T-cell (primary cell): Measurements from ENCODE around the gene TGOLN2. TPM values are rescaled to one million over a fixed set of nuclear protein-coding genes. Genes with fewer than 3 reads are reported as not detected.
"Not testable (repeated sequence)": the region's sequence is repeated elsewhere in the genome, so short reads cannot be mapped to it uniquely, and the experiment has no call there.

Source experiments
- ATAC-seq, 4 experiments: fragments of 200-7000 bp in 3 of 4; fragments of 150-1000 bp in 1 of 4; cut with Tn5 transposase; replicated peaks in 1 of 4; 1 replicate in 3 of 4; 2 replicates in 1 of 4; pipeline ENCODE4 v1.10.0; 2021; ENCODE audit warnings: moderate library complexity in 3 of 4, mild to moderate bottlenecking in 2 of 4, moderate number of reproducible peaks in 1 of 4
- CTCF ChIA-PET, 2 donors: fragments of 300-600 bp; sonication (Branson Sonifier 250); formaldehyde crosslinking; loops; one replicate each; lab custom pipeline; 2022; ENCODE audit warnings: antibody characterized with exemption in 2 of 2; lab: Charles Lee
- POLR2A ChIA-PET, 2 donors: fragments of 300-600 bp; sonication (Branson Sonifier 250); formaldehyde crosslinking; loops; one replicate each; lab custom pipeline; 2022; ENCODE audit warnings: antibody characterized with exemption in 2 of 2; lab: Charles Lee
- DNase-seq, 35 experiments: peaks; one replicate each; pipeline versions ENCODE4 v3.0.0 to v3.0.0-alpha.2; 2013 to 2023
- H3K27ac ChIP-seq: one replicate; pipeline ENCODE4 v1.5.1; 2013; ENCODE audit warnings: low read length
- H3K27me3 ChIP-seq, 2 experiments: replicated peaks in 1 of 2; 1 replicate in 1 of 2; 2 replicates in 1 of 2; pipeline versions ENCODE4 v1.6.1 to v1.7.0; 2013; ENCODE audit warnings: low read length in 1 of 2, mixed read lengths in 1 of 2; ENCODE audit not compliant: control insufficient read depth in 2 of 2, insufficient read depth in 2 of 2; ENCODE audit errors: extremely low read depth in 1 of 2
- H3K36me3 ChIP-seq, 2 donors: 1 replicate in 1 of 2; 2 replicates in 1 of 2; pipeline versions ENCODE4 v1.6.1 to v1.7.0; 2013; ENCODE audit warnings: low read length in 1 of 2; ENCODE audit not compliant: control insufficient read depth in 2 of 2, insufficient read depth in 1 of 2; ENCODE audit errors: extremely low read depth in 1 of 2
- H3K4me1 ChIP-seq, 2 experiments: 1 replicate in 1 of 2; 2 replicates in 1 of 2; pipeline versions ENCODE4 v1.6.1 to v1.7.0; 2013; ENCODE audit warnings: low read length in 2 of 2, mixed read lengths in 1 of 2; ENCODE audit not compliant: insufficient read depth in 2 of 2, control insufficient read depth in 1 of 2; ENCODE audit errors: extremely low read depth in 1 of 2
- H3K4me3 ChIP-seq, 2 donors: 1 replicate in 1 of 2; 2 replicates in 1 of 2; pipeline versions ENCODE4 v1.5.1 to v1.7.0; 2013; ENCODE audit warnings: mild to moderate bottlenecking in 2 of 2, low read length in 1 of 2, moderate library complexity in 1 of 2; ENCODE audit not compliant: control insufficient read depth in 1 of 2; ENCODE audit errors: extremely low read depth in 1 of 2
- H3K9me3 ChIP-seq: 2 replicates; pipeline ENCODE4 v1.7.0; 2013
- H3K27ac Mint-ChIP-seq, 2 donors: one replicate each; pipeline ENCODE4 v1.8.0; 2020 to 2021; ENCODE audit warnings: mild to moderate bottlenecking in 2 of 2, mixed read lengths in 2 of 2
- H3K27me3 Mint-ChIP-seq, 2 donors: one replicate each; pipeline ENCODE4 v1.8.0; 2021 to 2022; ENCODE audit warnings: mixed read lengths in 2 of 2
- H3K36me3 Mint-ChIP-seq: one replicate; pipeline ENCODE4 v1.8.0; 2021; ENCODE audit warnings: mixed read lengths
- H3K4me1 Mint-ChIP-seq, 3 donors: one replicate each; pipeline ENCODE4 v1.8.0; 2020 to 2022; ENCODE audit warnings: mixed read lengths in 3 of 3, mild to moderate bottlenecking in 1 of 3
- H3K4me3 Mint-ChIP-seq, 3 donors: one replicate each; pipeline ENCODE4 v1.8.0; 2020 to 2022; ENCODE audit warnings: mild to moderate bottlenecking in 3 of 3, mixed read lengths in 3 of 3, moderate library complexity in 3 of 3
- H3K9me3 Mint-ChIP-seq, 3 donors: one replicate each; pipeline ENCODE4 v1.8.0; 2020 to 2022; ENCODE audit warnings: mixed read lengths in 3 of 3
- WGBS: methylation state at CpG from one replicate; pipeline ENCODE4 v1.1.5; 2013; ENCODE audit warnings: missing lambda C conversion rate; ENCODE audit not compliant: insufficient coverage; 5-methylcytosine and 5-hydroxymethylcytosine counted together
- total RNA-seq, 35 experiments: library from RNA in 6 of 35; stranded (reverse) in 6 of 35; fragments of 120-200 nt in 1 of 35; gene quantifications; one replicate each; pipeline versions ENCODE4 v1.2.1 to v1.2.4 and lab custom pipeline; 2013 to 2026

Gene TGOLN2
- total RNA-seq, 5 donors from 2014 or later (not counting 1 experiment from before 2014, with no cell fraction given) = 142 to 175 (median 161) TPM

DNA sequence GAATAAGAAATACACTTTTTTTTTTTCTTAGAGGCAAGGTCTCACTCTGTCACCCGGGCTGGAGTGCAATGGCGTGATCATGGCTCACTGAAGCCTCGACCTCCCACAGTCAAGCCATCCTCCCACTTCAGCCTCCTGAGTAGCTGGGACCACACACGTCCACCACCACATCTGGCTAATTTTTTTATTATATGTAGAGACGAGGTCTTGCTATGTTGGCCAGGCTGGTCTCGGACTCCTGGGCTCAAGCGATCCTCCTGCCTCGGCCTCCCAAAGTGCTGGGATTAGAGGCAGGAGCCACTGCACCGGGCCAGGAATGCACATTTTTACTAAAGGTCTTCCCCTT is 2.4 kb downstream of the TGOLN2 start:
- Mint-ChIP-seq H3K4me3 (peak overlapping the region; percentile 94 to 99 (median 97)), H3K4me1 (peaks cover 59 to 85% (median 68%) of the 10 kb centered on the region in 3 donors), H3K9me3 (no peaks in the 10 kb centered on the region), H3K27me3 (no peaks in the 10 kb centered on the region), H3K36me3 (peaks cover 58% of the 10 kb centered on the region), H3K27ac (peak overlapping the region; percentile 99 to 100)
- ATAC-seq (no peak), DNase-seq (no peak)
- Histone ChIP-seq H3K4me3 (peak overlapping the region; percentile 84 to 95), H3K4me1 (peaks cover 54 to 55% of the 10 kb centered on the region in 2 experiments), H3K27me3 (no peaks in the 10 kb centered on the region), H3K36me3 (peaks cover 3 to 50% of the 10 kb centered on the region in 2 donors), H3K9me3 (no peaks in the 10 kb centered on the region), H3K27ac (peak overlapping the region; percentile 97)
- ChIA-PET POLR2A (no interaction called here), CTCF (interaction anchor here in 1 of 2 donors (1.0 kb wide), 1 partner anchor 399 kb away, joined by 3 read pairs; no protein-coding TSS in a partner anchor)
- WGBS = 20% methylated on average over 2 of the region's 9 CpGs

DNA sequence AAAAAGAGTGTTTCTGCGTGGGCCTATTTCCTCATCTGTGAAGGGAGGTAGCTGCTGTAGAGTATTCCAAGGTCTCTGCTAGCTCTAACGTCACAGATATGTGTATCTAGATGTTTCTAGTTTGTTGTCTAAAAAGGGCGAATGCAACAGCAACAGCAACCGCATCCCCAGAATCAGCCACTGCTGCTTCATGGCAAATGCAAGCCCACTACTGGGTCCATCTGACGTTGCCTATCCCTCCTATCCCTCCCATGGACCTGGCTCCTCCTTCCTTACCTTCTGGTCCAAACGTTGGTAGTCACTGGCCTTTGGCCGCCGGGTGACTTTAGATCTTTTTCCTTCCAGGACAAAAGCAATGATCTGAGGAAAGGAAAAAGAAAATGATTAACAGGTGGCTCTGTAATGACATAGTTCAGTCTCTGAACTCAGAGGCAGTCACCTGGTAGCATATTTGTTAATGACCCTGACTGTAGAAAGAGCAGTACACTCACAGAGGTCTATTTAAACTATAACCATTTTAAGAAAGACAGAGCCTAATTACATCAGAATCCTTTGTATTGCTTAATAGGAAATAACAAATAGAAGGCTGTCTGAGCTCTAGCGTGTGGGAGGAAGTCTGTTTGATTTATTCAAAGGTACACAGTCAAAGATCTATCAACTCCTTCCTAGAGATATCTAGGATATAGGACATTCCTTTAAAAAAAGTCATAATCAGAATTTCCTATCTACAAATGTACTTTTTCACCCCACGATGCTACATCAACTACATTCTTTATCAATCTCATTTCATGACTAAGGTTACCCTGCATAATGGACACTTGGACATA is 2.9 kb downstream of the TGOLN2 start:
- peaks cover 65 to 91% (median 74%) of the 10 kb centered on the region in 3 donors for H3K4me1 Mint-ChIP-seq
- peak overlapping the region; percentile 84 to 95 for H3K4me3 ChIP-seq
- DNase-seq (no peak), ATAC-seq (no peak)
- no peak overlapping the region for H3K27ac ChIP-seq
- CTCF ChIA-PET = interaction anchor here (0.6 to 1.0 kb wide), 4 partner anchors 9 to 852 kb away, joined by 3 to 4 read pairs (median 4); no protein-coding TSS in a partner anchor
- peaks cover 56 to 61% of the 10 kb centered on the region in 2 experiments for H3K4me1 ChIP-seq
- no peaks in the 10 kb centered on the region for H3K27me3 ChIP-seq
- H3K9me3 ChIP-seq = no peaks in the 10 kb centered on the region
- H3K27me3 Mint-ChIP-seq = no peaks in the 10 kb centered on the region
- WGBS = 10% methylated on average over 4 of the region's 10 CpGs
- H3K27ac Mint-ChIP-seq = peak overlapping the region; percentile 99 to 100
- H3K9me3 Mint-ChIP-seq = no peaks in the 10 kb centered on the region
- peaks cover 64% of the 10 kb centered on the region for H3K36me3 Mint-ChIP-seq
- peaks cover 3 to 56% of the 10 kb centered on the region in 2 donors for H3K36me3 ChIP-seq
- H3K4me3 Mint-ChIP-seq = peak overlapping the region; percentile 94 to 99 (median 97)
- POLR2A ChIA-PET = interaction anchor here (0.5 to 0.6 kb wide), 3 partner anchors 17 to 237 kb away, joined by 3 to 4 read pairs (median 3); no protein-coding TSS in a partner anchor

DNA sequence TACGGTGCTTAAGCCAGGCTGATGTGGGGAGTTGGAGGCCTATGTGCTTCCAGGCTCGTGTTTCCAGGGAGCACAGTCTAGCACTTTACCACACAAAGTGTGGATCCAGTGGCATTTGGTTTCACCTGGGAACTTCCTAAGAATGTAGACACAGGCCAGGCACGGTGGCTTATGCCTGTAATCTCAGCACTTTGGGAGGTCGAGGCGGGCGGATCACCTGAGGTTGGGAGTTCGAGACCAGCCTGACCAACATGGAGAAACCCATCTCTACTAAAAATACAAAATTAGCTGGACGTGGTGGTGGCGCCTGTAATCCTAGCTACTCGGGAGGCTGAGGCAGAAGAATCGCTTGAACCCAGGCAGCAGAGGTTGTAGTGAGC is 3.8 kb downstream of the TGOLN2 start:
- H3K9me3 Mint-ChIP-seq, H3K27me3 Mint-ChIP-seq, ATAC-seq, H3K4me3 ChIP-seq, H3K27me3 ChIP-seq, DNase-seq, H3K9me3 ChIP-seq: not testable (repeated sequence)
- H3K4me1 ChIP-seq = peaks cover 56 to 69% of the 10 kb centered on the region in 2 experiments
- whole genome bisulfite sequencing = 80% methylated on average over 1 of the region's 11 CpGs
- peak overlapping the region; percentile 40 for H3K27ac ChIP-seq
- POLR2A ChIA-PET = interaction anchor here in 1 of 2 donors (0.6 kb wide), 2 partner anchors 16 to 237 kb away, joined by 3 read pairs; no protein-coding TSS in a partner anchor
- H3K4me1 Mint-ChIP-seq = peaks cover 70 to 93% (median 78%) of the 10 kb centered on the region in 3 donors
- H3K36me3 Mint-ChIP-seq = peaks cover 69% of the 10 kb centered on the region
- H3K4me3 Mint-ChIP-seq = peak overlapping the region; percentile 94 to 99 (median 97)
- CTCF ChIA-PET = interaction anchor here (0.6 to 0.7 kb wide), 3 partner anchors 10 to 853 kb away, joined by 3 to 4 read pairs (median 4); no protein-coding TSS in a partner anchor
- peaks cover 3 to 63% of the 10 kb centered on the region in 2 donors for H3K36me3 ChIP-seq
- peak overlapping the region; percentile 81 to 100 for H3K27ac Mint-ChIP-seq

DNA sequence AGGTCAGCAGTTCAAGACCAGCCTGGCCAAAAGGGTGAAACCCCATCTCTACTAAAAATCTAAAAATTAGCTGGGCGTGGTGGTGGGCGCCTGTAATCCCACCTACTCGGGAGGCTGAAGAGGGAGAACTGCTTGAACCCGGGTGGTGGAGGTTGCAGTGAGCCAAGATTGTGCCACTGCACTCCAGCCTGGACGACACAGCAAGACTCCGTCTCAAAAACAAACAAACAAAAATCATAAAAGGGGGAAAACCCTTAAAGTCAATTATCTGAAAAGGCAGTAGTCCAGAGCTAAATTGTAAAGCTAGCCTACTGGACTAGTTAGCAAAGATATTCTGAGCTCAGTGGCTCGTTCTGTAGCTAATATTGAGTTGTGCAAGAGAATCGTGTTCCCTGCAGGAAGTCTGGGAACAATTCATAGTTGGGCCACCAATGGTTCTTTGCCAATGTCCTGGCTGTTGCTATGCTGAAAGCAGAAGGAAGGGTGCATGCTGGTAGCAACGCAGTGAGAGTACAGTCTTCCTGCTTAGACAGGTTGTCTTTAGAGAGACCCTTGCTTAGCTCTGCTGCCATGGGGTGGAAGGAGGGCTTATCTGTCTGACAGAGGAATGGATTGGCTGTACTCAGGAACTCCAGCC is 4.3 kb downstream of the TGOLN2 start:
- DNase-seq (no peak), ATAC-seq (no peak)
- Mint-ChIP-seq H3K27me3 (no peaks in the 10 kb centered on the region), H3K27ac (peak overlapping the region; percentile 81 to 100), H3K4me1 (peaks cover 70 to 93% (median 79%) of the 10 kb centered on the region in 3 donors), H3K9me3 (no peaks in the 10 kb centered on the region), H3K36me3 (peaks cover 74% of the 10 kb centered on the region), H3K4me3 (peak overlapping the region; percentile 94 to 99 (median 97))
- peaks cover 52 to 74% of the 10 kb centered on the region in 2 experiments for H3K4me1 ChIP-seq
- POLR2A ChIA-PET = interaction anchor here (0.5 to 0.6 kb wide), 2 partner anchors 237 to 833 kb away, joined by 3 to 4 read pairs; no protein-coding TSS in a partner anchor
- H3K27ac ChIP-seq = peak overlapping the region; percentile 40
- H3K4me3 ChIP-seq = no peak overlapping the region
- H3K36me3 ChIP-seq = peaks cover 3 to 68% of the 10 kb centered on the region in 2 donors
- no peaks in the 10 kb centered on the region for H3K9me3 ChIP-seq
- CTCF ChIA-PET = interaction anchor here in 1 of 2 donors (0.7 kb wide), 1 partner anchor 14 kb away, joined by 3 read pairs; no protein-coding TSS in a partner anchor
- H3K27me3 ChIP-seq = no peaks in the 10 kb centered on the region
- 68% methylated on average over 4 of the region's 9 CpGs for WGBS

DNA sequence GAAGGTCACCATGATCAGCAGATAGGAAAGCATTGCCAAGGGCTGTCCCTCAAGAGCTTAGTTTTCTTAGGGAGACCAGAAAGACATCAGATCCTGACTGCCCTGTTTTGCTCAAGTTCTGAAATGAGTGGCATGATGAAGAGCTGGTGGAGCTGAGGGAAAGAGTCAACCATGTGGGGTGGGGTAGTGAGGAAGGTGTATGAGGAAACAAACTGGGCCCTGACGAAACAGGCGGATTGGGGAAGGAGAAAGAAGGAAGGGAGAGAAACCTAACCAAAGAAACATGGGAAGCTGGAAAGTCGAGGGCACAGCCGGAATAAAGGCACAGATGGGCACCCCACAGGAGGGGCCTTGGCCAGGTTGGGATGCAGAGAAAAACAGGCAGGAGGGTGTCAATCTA is 8.0 kb downstream of the TGOLN2 start:
- peaks cover 72 to 77% (median 74%) of the 10 kb centered on the region in 3 donors for H3K4me1 Mint-ChIP-seq
- peaks cover 11 to 86% of the 10 kb centered on the region in 2 donors for H3K36me3 ChIP-seq
- H3K27ac ChIP-seq = peak overlapping the region; percentile 26
- no peaks in the 10 kb centered on the region for H3K9me3 Mint-ChIP-seq
- DNase-seq (no peak), ATAC-seq (no peak)
- H3K27me3 Mint-ChIP-seq = no peaks in the 10 kb centered on the region
- H3K9me3 ChIP-seq = no peaks in the 10 kb centered on the region
- peaks cover 61% of the 10 kb centered on the region for H3K36me3 Mint-ChIP-seq
- peak overlapping the region; percentile 27 to 100 for H3K27ac Mint-ChIP-seq
- peak overlapping the region; percentile 0 to 94 (median 15) for H3K4me3 Mint-ChIP-seq
- ChIA-PET CTCF (interaction anchor here (1.0 to 1.7 kb wide), 4 partner anchors 9 to 21 kb away, joined by 3 to 6 read pairs (median 4); no protein-coding TSS in a partner anchor), POLR2A (interaction anchor here in 1 of 2 donors (0.5 to 2.3 kb wide), 4 partner anchors 8 to 19 kb away, joined by 3 to 13 read pairs (median 6); partner anchors contain the start of gene TGOLN2)
- H3K27me3 ChIP-seq = no peaks in the 10 kb centered on the region
- 92% methylated on average over 2 of the region's 4 CpGs for WGBS
- H3K4me3 ChIP-seq = no peak overlapping the region
- H3K4me1 ChIP-seq = peaks cover 38 to 61% of the 10 kb centered on the region in 2 experiments
